SK-N-MC (cell line): ENCODE results near the gene ZDHHC11B.
"Not testable (repeated sequence)": the region's sequence is repeated elsewhere in the genome, so short reads cannot be mapped to it uniquely, and the experiment has no call there.

ENCODE experiments used
- DNase-seq: peaks from one replicate; pipeline ENCODE4 v3.0.0-alpha.2; 2011; ENCODE audit warnings: low read depth, low spot score
- H3K27ac ChIP-seq: fragments of 200-600 bp; sonication (generic); 2 replicates; pipeline ENCODE4 v1.5.1; 2016; ENCODE audit warnings: mixed run types
- H3K36me3 ChIP-seq: fragments of 200-600 bp; sonication (generic); 2 replicates; pipeline ENCODE4 v1.6.1; 2017; ENCODE audit warnings: antibody characterized with exemption, low read length, mixed read lengths; ENCODE audit not compliant: insufficient read depth
- H3K4me3 ChIP-seq: fragments of 200-600 bp; sonication (generic); 2 replicates; pipeline ENCODE4 v1.5.1; 2016
- H3K9ac ChIP-seq: fragments of 200-600 bp; sonication (generic); 2 replicates; pipeline ENCODE4 v1.8.0; 2017; ENCODE audit warnings: mixed run types, mixed read lengths; ENCODE audit not compliant: insufficient read length
- H3K9me3 ChIP-seq: fragments of 200-600 bp; sonication (generic); 2 replicates; pipeline ENCODE4 v1.6.1; 2017; ENCODE audit warnings: low read depth, mild to moderate bottlenecking, antibody characterized with exemption, low read length, moderate library complexity, mixed read lengths
- EZH2 ChIP-seq: fragments of 200-600 bp; sonication (generic); IDR thresholded peaks from one replicate; pipeline ENCODE4 v1.6.1; 2017; ENCODE audit warnings: antibody characterized with exemption
- FOXP2 ChIP-seq: optimal IDR thresholded peaks from 2 replicates; pipeline ENCODE3; 2011; ENCODE audit warnings: mild to moderate bottlenecking, moderate library complexity; ENCODE audit not compliant: insufficient read depth; ENCODE audit errors: extremely low read length, control extremely low read depth
- POLR2AphosphoS5 ChIP-seq: IDR thresholded peaks from 2 replicates; pipeline ENCODE4 v1.6.1; 2012; ENCODE audit warnings: mild to moderate bottlenecking, low read depth, low read length, borderline replicate concordance

ZDHHC11B gene

GRCh38 chr5:751496-751895 lies 33.0 kb downstream of the ZDHHC11B start:
- H3K9me3 ChIP-seq: no peaks in the 10 kb centered on the region
- no peak for DNase-seq
- H3K27ac ChIP-seq: no peak overlapping the region
- H3K9ac ChIP-seq: no peak overlapping the region
- H3K36me3 ChIP-seq: no peaks in the 10 kb centered on the region
- no peak overlapping the region for H3K4me3 ChIP-seq
- TF ChIP-seq POLR2AphosphoS5: no peak
- TF ChIP-seq FOXP2: no peak
- no peak for TF ChIP-seq EZH2

- not testable (repeated sequence) for DNase-seq, H3K27ac ChIP-seq, H3K9ac ChIP-seq, H3K9me3 ChIP-seq, H3K36me3 ChIP-seq, H3K4me3 ChIP-seq
These were observed 34.3 kb downstream of the ZDHHC11B start for GRCh38 chr5:750226-750625.

GRCh38 chr5:749101-749670 lies 35.3 kb downstream of the ZDHHC11B start:
- Histone ChIP-seq H3K4me3 (no peak overlapping the region), H3K36me3 (no peaks in the 10 kb centered on the region), H3K9me3 (no peaks in the 10 kb centered on the region), H3K9ac (no peak overlapping the region), H3K27ac (no peak overlapping the region)
- TF ChIP-seq EZH2: no peak
- TF ChIP-seq POLR2AphosphoS5: no peak
- no peak for TF ChIP-seq FOXP2
- DNase-seq: no peak

- H3K9ac ChIP-seq, H3K36me3 ChIP-seq, H3K9me3 ChIP-seq, DNase-seq, H3K27ac ChIP-seq, H3K4me3 ChIP-seq: not testable (repeated sequence)
These were observed 36.2 kb downstream of the ZDHHC11B start for GRCh38 chr5:748011-748980.

DNA sequence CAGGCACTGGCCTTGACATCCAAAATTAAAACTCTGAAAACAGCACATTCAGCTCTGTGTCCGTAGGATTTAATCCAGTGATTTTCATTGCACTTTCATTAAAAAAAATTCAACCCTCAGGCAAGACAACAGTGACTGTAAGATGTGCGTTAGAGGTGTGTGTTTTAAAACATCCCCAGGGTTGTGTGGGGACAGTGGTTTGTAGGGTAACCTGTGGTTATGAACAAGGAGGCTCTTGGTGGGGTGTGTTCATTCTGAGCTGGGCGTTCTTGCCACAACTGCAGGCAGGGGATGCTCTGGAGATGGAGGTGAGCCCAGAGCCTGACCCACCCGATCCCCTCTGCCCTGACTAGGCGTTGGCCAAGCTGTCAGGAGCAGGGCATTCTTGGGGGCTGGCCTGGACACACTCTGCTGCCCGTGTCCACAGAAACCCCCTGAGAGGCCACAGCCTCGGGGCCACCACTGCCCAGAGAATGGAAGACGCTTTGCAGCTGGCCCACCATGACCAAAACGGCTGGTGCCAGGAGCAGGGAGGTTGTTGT lies 37.2 kb downstream of the ZDHHC11B start:
- H3K36me3 ChIP-seq, H3K27ac ChIP-seq, H3K4me3 ChIP-seq, DNase-seq, H3K9ac ChIP-seq, H3K9me3 ChIP-seq: not testable (repeated sequence)

DNA sequence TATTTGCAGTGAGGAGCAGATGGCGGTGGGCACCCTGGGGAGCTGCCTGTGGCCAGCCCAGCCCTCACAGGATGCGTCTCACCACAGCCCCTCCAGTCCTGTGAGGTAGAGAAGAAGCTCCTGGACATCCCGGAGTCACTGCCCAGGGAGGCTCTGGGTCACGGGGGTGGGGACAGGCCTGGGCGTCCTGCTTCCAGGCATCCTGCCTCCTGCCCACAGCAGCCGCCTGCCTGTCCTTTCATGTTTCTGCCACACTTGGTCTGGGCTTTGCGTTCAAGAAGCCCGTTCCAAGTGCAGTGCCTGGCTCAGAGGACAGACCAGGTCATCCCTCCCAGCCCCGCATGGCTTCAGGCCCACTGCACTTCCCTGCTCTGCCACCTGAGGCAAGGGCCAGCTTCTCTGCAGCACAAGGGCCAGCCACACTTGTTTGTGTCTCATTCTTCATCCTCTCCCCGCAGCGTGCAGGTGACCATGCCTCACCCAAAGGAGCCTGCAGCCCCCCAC lies 38.2 kb downstream of the ZDHHC11B start:
- DNase-seq: no peak
- no peak overlapping the region for H3K4me3 ChIP-seq
- no peak overlapping the region for H3K9ac ChIP-seq
- H3K27ac ChIP-seq: no peak overlapping the region
- no peaks in the 10 kb centered on the region for H3K36me3 ChIP-seq
- no peak for TF ChIP-seq FOXP2
- no peak for TF ChIP-seq POLR2AphosphoS5
- no peak for TF ChIP-seq EZH2
- no peaks in the 10 kb centered on the region for H3K9me3 ChIP-seq

- not testable (repeated sequence) for H3K27ac ChIP-seq, DNase-seq, H3K36me3 ChIP-seq, H3K9me3 ChIP-seq, H3K4me3 ChIP-seq, H3K9ac ChIP-seq
These were observed 39.0 kb downstream of the ZDHHC11B start for GRCh38 chr5:745272-746142.

DNA sequence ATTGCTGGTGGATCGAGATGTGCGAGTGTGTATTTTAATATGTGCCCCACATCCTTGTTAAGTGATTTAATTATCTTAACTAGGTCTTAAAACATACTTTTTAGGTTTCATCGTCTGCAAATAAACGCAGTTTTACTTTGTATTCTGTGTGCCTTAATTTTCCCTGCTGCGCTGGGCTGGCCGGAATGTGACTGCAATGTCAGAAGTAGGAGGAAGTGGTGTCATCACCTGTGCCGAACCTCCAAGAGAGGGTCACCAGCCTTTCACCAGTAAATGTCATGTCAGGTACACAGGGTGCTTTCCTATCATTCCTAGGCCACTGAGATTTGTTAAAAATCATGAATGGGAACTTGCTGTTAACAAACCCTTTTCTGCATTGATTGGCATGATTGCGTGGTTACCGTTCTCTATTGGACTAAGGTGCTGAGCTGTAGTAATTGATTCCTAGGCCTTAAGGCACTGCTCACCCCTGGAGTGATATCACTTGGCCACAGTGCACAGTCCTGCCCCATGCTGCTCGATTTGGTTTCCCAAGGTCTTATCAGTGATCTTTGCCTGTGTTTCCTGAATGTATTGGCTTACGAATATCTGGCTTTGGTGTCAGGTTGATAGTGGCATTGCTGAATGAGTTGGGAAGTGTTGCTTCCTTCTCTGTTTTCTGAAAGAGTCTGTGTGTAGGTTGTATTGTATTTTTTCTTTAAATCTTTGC lies 40.7 kb downstream of the ZDHHC11B start:
- not testable (repeated sequence) for DNase-seq, H3K4me3 ChIP-seq

DNA sequence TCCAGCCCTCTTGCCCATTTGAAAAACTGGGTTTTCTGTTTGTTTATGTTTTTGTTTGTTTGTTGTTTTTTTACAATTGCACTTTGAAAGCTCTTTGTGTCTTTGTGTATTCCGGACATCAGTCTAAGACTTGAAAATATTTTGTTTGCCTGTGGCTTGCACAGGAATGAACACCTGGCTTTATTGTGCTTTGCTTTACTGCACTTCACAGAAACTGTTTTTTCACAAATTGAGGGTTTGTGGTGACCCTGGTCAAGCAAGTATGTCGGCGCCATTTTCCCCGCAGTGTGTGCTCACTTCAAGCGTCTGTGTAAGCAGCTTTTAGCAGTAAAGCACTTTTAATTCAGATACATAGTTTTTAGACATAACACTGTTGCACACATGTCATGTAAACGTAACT lies 42.3 kb downstream of the ZDHHC11B start:
- H3K9ac ChIP-seq, DNase-seq, H3K27ac ChIP-seq, H3K9me3 ChIP-seq, H3K4me3 ChIP-seq, H3K36me3 ChIP-seq: not testable (repeated sequence)

More for the DNA sequence above, 40.7 kb downstream of the ZDHHC11B start:
- not testable (repeated sequence) for H3K9me3 ChIP-seq, H3K27ac ChIP-seq, H3K9ac ChIP-seq, H3K36me3 ChIP-seq

- H3K36me3 ChIP-seq, H3K4me3 ChIP-seq, H3K9me3 ChIP-seq, H3K9ac ChIP-seq, H3K27ac ChIP-seq, DNase-seq: not testable (repeated sequence)
These were observed 50.4 kb downstream of the ZDHHC11B start for GRCh38 chr5:734145-734544.

DNA sequence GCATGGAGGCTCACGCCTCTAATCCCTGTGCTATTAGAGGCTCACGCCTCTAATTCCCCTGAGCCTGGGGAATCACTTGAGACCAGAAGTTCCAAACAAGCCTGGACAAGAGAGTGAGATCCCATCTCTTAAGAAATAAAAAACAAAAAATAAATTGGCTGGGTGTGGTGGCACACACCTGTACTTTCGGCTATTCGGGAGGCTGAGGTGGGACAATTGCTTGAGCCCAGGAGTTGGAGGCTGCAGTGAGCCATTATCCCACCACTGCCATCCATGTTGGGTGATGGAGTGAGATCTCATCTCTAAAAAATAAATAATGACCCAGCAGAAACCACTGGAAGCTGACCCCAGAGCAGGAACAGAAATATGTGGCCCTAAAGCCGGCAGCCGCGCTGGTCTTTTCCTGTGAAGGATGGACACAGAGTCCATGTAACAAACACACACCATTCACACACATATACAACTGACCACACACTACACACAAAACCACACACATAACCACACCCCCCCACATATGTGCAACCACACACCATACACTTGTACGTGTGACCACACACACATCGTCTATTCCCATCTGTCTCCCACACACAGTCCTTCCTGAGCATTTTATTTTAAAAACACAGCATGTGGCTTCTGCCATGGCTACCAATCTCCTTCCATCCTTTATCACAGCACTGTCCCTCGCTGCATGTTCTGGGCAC lies 51.6 kb downstream of the ZDHHC11B start:
- not testable (repeated sequence) for H3K9me3 ChIP-seq, H3K4me3 ChIP-seq, H3K36me3 ChIP-seq, DNase-seq, H3K27ac ChIP-seq, H3K9ac ChIP-seq
